Glutamatergic neuron (in vitro differentiated cells): ENCODE data around the gene RHCE. TPM values are rescaled to one million over a fixed set of nuclear protein-coding genes. Genes with fewer than 3 reads are reported as not detected.
"Not testable (repeated sequence)": the region's sequence is repeated elsewhere in the genome, so short reads cannot be mapped to it uniquely, and the experiment has no call there.

ENCODE experiments used
- DNase-seq: peaks from one replicate; pipeline ENCODE4 v3.0.0; 2022
- H3K27ac Mint-ChIP-seq: one replicate; pipeline ENCODE4 v1.8.0; 2020; ENCODE audit warnings: mild to moderate bottlenecking, mixed read lengths, inconsistent platforms; ENCODE audit not compliant: unreplicated experiment
- H3K27me3 Mint-ChIP-seq: one replicate; pipeline ENCODE4 v1.8.0; 2020; ENCODE audit warnings: mild to moderate bottlenecking, moderate library complexity, mixed read lengths, inconsistent platforms; ENCODE audit not compliant: unreplicated experiment
- H3K36me3 Mint-ChIP-seq: one replicate; pipeline ENCODE4 v1.8.0; 2020; ENCODE audit warnings: mild to moderate bottlenecking, mixed read lengths, inconsistent platforms; ENCODE audit not compliant: unreplicated experiment
- H3K4me1 Mint-ChIP-seq: one replicate; pipeline ENCODE4 v1.8.0; 2020; ENCODE audit warnings: mild to moderate bottlenecking, low read depth, mixed read lengths, inconsistent platforms; ENCODE audit not compliant: unreplicated experiment
- H3K4me3 Mint-ChIP-seq: one replicate; pipeline ENCODE4 v1.8.0; 2020; ENCODE audit warnings: mild to moderate bottlenecking, mixed read lengths, inconsistent platforms; ENCODE audit not compliant: unreplicated experiment
- H3K9me3 Mint-ChIP-seq: one replicate; pipeline ENCODE4 v1.8.0; 2020; ENCODE audit warnings: mild to moderate bottlenecking, moderate library complexity, mixed read lengths, inconsistent platforms; ENCODE audit not compliant: unreplicated experiment
- CTCF ChIP-seq: fragments of 200-600 bp; sonication (generic); IDR thresholded peaks from one replicate; pipeline ENCODE4 v1.5.0; 2021; ENCODE audit not compliant: partially characterized antibody, unreplicated experiment
- total RNA-seq: library from RNA; stranded (reverse); fragmentation: NEBNext Ultra II Directional; extraction: Animal tissue kit (Norgen Biotek cat#: 25700); gene quantifications from one replicate; pipeline ENCODE4 v1.2.1, GENCODE V29; 2021; ENCODE audit not compliant: unreplicated experiment

The RHCE gene
- total RNA-seq, 1 donor from 2014 or later = 1.2 TPM

GRCh38 chr1:25369241-25369640 is 51.4 kb downstream of the RHCE start:
- H3K4me1 Mint-ChIP-seq = no peaks in the 10 kb centered on the region
- TF ChIP-seq CTCF = no peak
- no peaks in the 10 kb centered on the region for H3K27me3 Mint-ChIP-seq
- H3K36me3 Mint-ChIP-seq = no peaks in the 10 kb centered on the region
- H3K9me3 Mint-ChIP-seq = no peaks in the 10 kb centered on the region
- no peak for DNase-seq
- no peak overlapping the region for H3K4me3 Mint-ChIP-seq
- H3K27ac Mint-ChIP-seq = no peak overlapping the region

GRCh38 chr1:25362634-25363559 is 57.7 kb downstream of the RHCE start:
- DNase-seq = not testable (repeated sequence)

GRCh38 chr1:25361901-25362300 is 58.7 kb downstream of the RHCE start:
- no peak overlapping the region for H3K4me3 Mint-ChIP-seq
- DNase-seq = no peak
- no peak for TF ChIP-seq CTCF
- H3K9me3 Mint-ChIP-seq = no peaks in the 10 kb centered on the region
- no peaks in the 10 kb centered on the region for H3K36me3 Mint-ChIP-seq
- no peak overlapping the region for H3K27ac Mint-ChIP-seq
- H3K4me1 Mint-ChIP-seq = no peaks in the 10 kb centered on the region
- peaks cover 1% of the 10 kb centered on the region for H3K27me3 Mint-ChIP-seq

More at GRCh38 chr1:25362634-25363559, 57.7 kb downstream of the RHCE start:
- not testable (repeated sequence) for H3K4me1 Mint-ChIP-seq, H3K36me3 Mint-ChIP-seq, H3K27ac Mint-ChIP-seq, H3K9me3 Mint-ChIP-seq, H3K4me3 Mint-ChIP-seq, H3K27me3 Mint-ChIP-seq

GRCh38 chr1:25360596-25361581 is 59.7 kb downstream of the RHCE start:
- H3K4me3 Mint-ChIP-seq = no peak overlapping the region
- H3K27me3 Mint-ChIP-seq = peaks cover 1% of the 10 kb centered on the region
- no peaks in the 10 kb centered on the region for H3K4me1 Mint-ChIP-seq
- no peak for DNase-seq
- H3K27ac Mint-ChIP-seq = no peak overlapping the region
- TF ChIP-seq CTCF = no peak
- no peaks in the 10 kb centered on the region for H3K9me3 Mint-ChIP-seq
- no peaks in the 10 kb centered on the region for H3K36me3 Mint-ChIP-seq

GRCh38 chr1:25356848-25357247 is 63.8 kb downstream of the RHCE start:
- no peaks in the 10 kb centered on the region for H3K9me3 Mint-ChIP-seq
- no peak for DNase-seq
- no peaks in the 10 kb centered on the region for H3K4me1 Mint-ChIP-seq
- H3K27me3 Mint-ChIP-seq = peaks cover 1% of the 10 kb centered on the region
- H3K36me3 Mint-ChIP-seq = no peaks in the 10 kb centered on the region
- no peak overlapping the region for H3K4me3 Mint-ChIP-seq
- no peak for TF ChIP-seq CTCF
- H3K27ac Mint-ChIP-seq = no peak overlapping the region
